Measurements from ENCODE around the gene ITM2C. TPM values are rescaled to one million over a fixed set of nuclear protein-coding genes. Genes with fewer than 3 reads are reported as not detected.
A peak's percentile ranks its signal among the peaks of the same experiment; 100 is the strongest.

ITM2C gene
- total RNA-seq, 5 donors from 2014 or later (not counting 1 experiment from before 2014, with no cell fraction given), result 21.9 to 41.2 (median 34.8) TPM

GRCh38 chr2:230869914-230870543 lies 5.3 kb downstream of the ITM2C start:
- POLR2A ChIA-PET, result no interaction called here

GRCh38 chr2:230870544-230871360 lies 6.0 kb downstream of the ITM2C start:
- H3K27me3 ChIP-seq (replicated peaks in 1 of 2; ENCODE audit: control insufficient read depth in 2 of 2, extremely low read depth in 1 of 2, insufficient read depth in 2 of 2, low read length in 1 of 2), result peaks cover 0 to 16% of the 10 kb centered on the region in 2 experiments
- no peak overlapping the region for H3K27ac ChIP-seq (ENCODE audit: low read length)
- H3K4me1 Mint-ChIP-seq, result peaks cover 38 to 52% (median 45%) of the 10 kb centered on the region in 3 donors
- no peaks in the 10 kb centered on the region for H3K36me3 ChIP-seq (ENCODE audit: control insufficient read depth in 2 of 2, extremely low read depth in 1 of 2, insufficient read depth in 1 of 2, low read length in 1 of 2)
- H3K9me3 ChIP-seq, result no peaks in the 10 kb centered on the region
- POLR2A ChIA-PET, result no interaction called here
- no peak overlapping the region for H3K27ac Mint-ChIP-seq
- CTCF ChIA-PET, result interaction anchor here in 1 of 2 donors (0.6 to 0.7 kb wide), 2 partner anchors 31 to 174 kb away, joined by 4 read pairs; no protein-coding TSS in a partner anchor
- H3K9me3 Mint-ChIP-seq, result no peaks in the 10 kb centered on the region
- ATAC-seq (replicated peaks in 1 of 4), result no peak
- no peak for DNase-seq
- no peaks in the 10 kb centered on the region for H3K27me3 Mint-ChIP-seq
- WGBS (ENCODE audit: insufficient coverage), result 86% methylated on average over 16 of the region's 18 CpGs
- no peak overlapping the region for H3K4me3 ChIP-seq (ENCODE audit: control insufficient read depth in 1 of 2, extremely low read depth in 1 of 2, low read length in 1 of 2)
- H3K4me1 ChIP-seq (ENCODE audit: control insufficient read depth in 1 of 2, extremely low read depth in 1 of 2, insufficient read depth in 2 of 2, low read length in 2 of 2), result peaks cover 23 to 67% of the 10 kb centered on the region in 2 experiments
- H3K4me3 Mint-ChIP-seq, result no peak overlapping the region
- H3K36me3 Mint-ChIP-seq, result no peaks in the 10 kb centered on the region

More at GRCh38 chr2:230869914-230870543, 5.3 kb downstream of the ITM2C start:
- H3K4me1 ChIP-seq (ENCODE audit: control insufficient read depth in 1 of 2, extremely low read depth in 1 of 2, insufficient read depth in 2 of 2, low read length in 2 of 2), result peaks cover 27 to 74% of the 10 kb centered on the region in 2 experiments
- no peak overlapping the region for H3K4me3 Mint-ChIP-seq
- no peak overlapping the region for H3K27ac ChIP-seq (ENCODE audit: low read length)
- no peaks in the 10 kb centered on the region for H3K27me3 Mint-ChIP-seq
- DNase-seq (no peak), ATAC-seq (replicated peaks in 1 of 4) (no peak)
- peak overlapping the region in 1 of 2 donors; percentile 65 for H3K27ac Mint-ChIP-seq
- H3K9me3 Mint-ChIP-seq, result no peaks in the 10 kb centered on the region
- no peaks in the 10 kb centered on the region for H3K36me3 ChIP-seq (ENCODE audit: control insufficient read depth in 2 of 2, extremely low read depth in 1 of 2, insufficient read depth in 1 of 2, low read length in 1 of 2)
- H3K27me3 ChIP-seq (replicated peaks in 1 of 2; ENCODE audit: control insufficient read depth in 2 of 2, extremely low read depth in 1 of 2, insufficient read depth in 2 of 2, low read length in 1 of 2), result peaks cover 0 to 12% of the 10 kb centered on the region in 2 experiments
- 94% methylated on average over 7 of the region's 11 CpGs for WGBS (ENCODE audit: insufficient coverage)
- CTCF ChIA-PET, result interaction anchor here in 1 of 2 donors (0.7 kb wide), 1 partner anchor 175 kb away, joined by 4 read pairs; no protein-coding TSS in a partner anchor
- peaks cover 38 to 50% (median 45%) of the 10 kb centered on the region in 3 donors for H3K4me1 Mint-ChIP-seq
- H3K36me3 Mint-ChIP-seq, result no peaks in the 10 kb centered on the region
- H3K4me3 ChIP-seq (ENCODE audit: control insufficient read depth in 1 of 2, extremely low read depth in 1 of 2, low read length in 1 of 2), result no peak overlapping the region
- H3K9me3 ChIP-seq, result no peaks in the 10 kb centered on the region

GRCh38 chr2:230871361-230872150 lies 6.8 kb downstream of the ITM2C start:
- Mint-ChIP-seq H3K4me1 (peaks cover 34 to 45% (median 40%) of the 10 kb centered on the region in 3 donors), H3K27me3 (no peaks in the 10 kb centered on the region), H3K9me3 (no peaks in the 10 kb centered on the region), H3K36me3 (no peaks in the 10 kb centered on the region), H3K27ac (no peak overlapping the region), H3K4me3 (no peak overlapping the region)
- ChIA-PET CTCF (interaction anchor here in 1 of 2 donors (0.6 kb wide), 1 partner anchor 31 kb away, joined by 4 read pairs; no protein-coding TSS in a partner anchor), POLR2A (no interaction called here)
- Histone ChIP-seq H3K36me3 (ENCODE audit: control insufficient read depth in 2 of 2, extremely low read depth in 1 of 2, insufficient read depth in 1 of 2, low read length in 1 of 2) (peaks cover under 1 to 2% of the 10 kb centered on the region in 2 donors), H3K4me1 (ENCODE audit: control insufficient read depth in 1 of 2, extremely low read depth in 1 of 2, insufficient read depth in 2 of 2, low read length in 2 of 2) (peaks cover 18 to 66% of the 10 kb centered on the region in 2 experiments), H3K27ac (ENCODE audit: low read length) (no peak overlapping the region), H3K9me3 (no peaks in the 10 kb centered on the region), H3K27me3 (replicated peaks in 1 of 2; ENCODE audit: control insufficient read depth in 2 of 2, extremely low read depth in 1 of 2, insufficient read depth in 2 of 2, low read length in 1 of 2) (peaks cover 0 to 16% of the 10 kb centered on the region in 2 experiments), H3K4me3 (ENCODE audit: control insufficient read depth in 1 of 2, extremely low read depth in 1 of 2, low read length in 1 of 2) (no peak overlapping the region)
- WGBS (ENCODE audit: insufficient coverage), result 90% methylated on average over 7 of the region's 17 CpGs
- ATAC-seq (replicated peaks in 1 of 4) (no peak), DNase-seq (no peak)

- H3K27ac Mint-ChIP-seq, result peak overlapping the region; percentile 23 to 80
- H3K4me1 Mint-ChIP-seq, result peaks cover 28 to 43% (median 40%) of the 10 kb centered on the region in 3 donors
- H3K4me1 ChIP-seq (ENCODE audit: control insufficient read depth in 1 of 2, extremely low read depth in 1 of 2, insufficient read depth in 2 of 2, low read length in 2 of 2), result peaks cover 12 to 66% of the 10 kb centered on the region in 2 experiments
- H3K4me3 Mint-ChIP-seq, result peak overlapping the region in 1 of 3 donors; percentile 31
- CTCF ChIA-PET, result no interaction called here
- H3K9me3 Mint-ChIP-seq, result no peaks in the 10 kb centered on the region
- WGBS (ENCODE audit: insufficient coverage), result 100% methylated on average over 6 of the region's 14 CpGs
- H3K27ac ChIP-seq (ENCODE audit: low read length), result no peak overlapping the region
- H3K4me3 ChIP-seq (ENCODE audit: control insufficient read depth in 1 of 2, extremely low read depth in 1 of 2, low read length in 1 of 2), result no peak overlapping the region
- no peaks in the 10 kb centered on the region for H3K27me3 Mint-ChIP-seq
- no peaks in the 10 kb centered on the region for H3K36me3 Mint-ChIP-seq
- H3K9me3 ChIP-seq, result no peaks in the 10 kb centered on the region
- POLR2A ChIA-PET, result no interaction called here
- peaks cover 0 to 16% of the 10 kb centered on the region in 2 experiments for H3K27me3 ChIP-seq (replicated peaks in 1 of 2; ENCODE audit: control insufficient read depth in 2 of 2, extremely low read depth in 1 of 2, insufficient read depth in 2 of 2, low read length in 1 of 2)
- H3K36me3 ChIP-seq (ENCODE audit: control insufficient read depth in 2 of 2, extremely low read depth in 1 of 2, insufficient read depth in 1 of 2, low read length in 1 of 2), result peaks cover 2 to 5% of the 10 kb centered on the region in 2 donors
- no peak for DNase-seq
- no peak for ATAC-seq (replicated peaks in 1 of 4)
Measured at GRCh38 chr2:230872151-230872967, 7.6 kb downstream of the ITM2C start.

- no peak overlapping the region for H3K27ac ChIP-seq (ENCODE audit: low read length)
- WGBS (ENCODE audit: insufficient coverage), result 67% methylated on average over 6 of the region's 21 CpGs
- POLR2A ChIA-PET, result no interaction called here
Measured at GRCh38 chr2:230872968-230873660, 8.4 kb downstream of the ITM2C start.

More at GRCh38 chr2:230872968-230873660, 8.4 kb downstream of the ITM2C start:
- Histone ChIP-seq H3K4me1 (ENCODE audit: control insufficient read depth in 1 of 2, extremely low read depth in 1 of 2, insufficient read depth in 2 of 2, low read length in 2 of 2) (peaks cover 10 to 67% of the 10 kb centered on the region in 2 experiments), H3K9me3 (no peaks in the 10 kb centered on the region), H3K36me3 (ENCODE audit: control insufficient read depth in 2 of 2, extremely low read depth in 1 of 2, insufficient read depth in 1 of 2, low read length in 1 of 2) (peaks cover 5 to 10% of the 10 kb centered on the region in 2 donors), H3K4me3 (ENCODE audit: control insufficient read depth in 1 of 2, extremely low read depth in 1 of 2, low read length in 1 of 2) (no peak overlapping the region), H3K27me3 (replicated peaks in 1 of 2; ENCODE audit: control insufficient read depth in 2 of 2, extremely low read depth in 1 of 2, insufficient read depth in 2 of 2, low read length in 1 of 2) (peaks cover 0 to 16% of the 10 kb centered on the region in 2 experiments)
- Mint-ChIP-seq H3K36me3 (no peaks in the 10 kb centered on the region), H3K27me3 (no peaks in the 10 kb centered on the region), H3K9me3 (no peaks in the 10 kb centered on the region), H3K4me1 (peaks cover 35 to 47% (median 44%) of the 10 kb centered on the region in 3 donors), H3K4me3 (peak overlapping the region in 1 of 3 donors; percentile 31), H3K27ac (peak overlapping the region; percentile 23 to 80)
- no peak for DNase-seq
- ATAC-seq (replicated peaks in 1 of 4), result no peak
- CTCF ChIA-PET, result no interaction called here
